Activated CD8-positive, alpha-beta memory T cell treated with anti-CD3 and anti-CD28 coated beads, Interleukin-2, amount 10 ng/mL, durations not matched to agents 7 days and 5 days (primary cell): ENCODE data around the gene STARD6. TPM values are rescaled to one million over a fixed set of nuclear protein-coding genes. Genes with fewer than 3 reads are reported as not detected.
"Not testable (repeated sequence)": the region's sequence is repeated elsewhere in the genome, so short reads cannot be mapped to it uniquely, and the experiment has no call there.

Experiments used
- ATAC-seq: fragments of 150-1000 bp; cut with Tn5 transposase; one replicate; pipeline ENCODE4 v1.10.0; 2021; ENCODE audit warnings: moderate library complexity
- CTCF ChIA-PET: fragments of 350-600 bp; sonication (Branson Sonifier 250); formaldehyde crosslinking; loops from one replicate; lab custom pipeline; 2021; ENCODE audit warnings: antibody characterized with exemption; lab: Charles Lee
- DNase-seq: peaks from one replicate; pipeline ENCODE4 v3.0.0-alpha.2; 2020
- H3K27ac Mint-ChIP-seq: one replicate; pipeline ENCODE4 v1.8.0; 2021; ENCODE audit warnings: mild to moderate bottlenecking, mixed read lengths
- H3K27me3 Mint-ChIP-seq: one replicate; pipeline ENCODE4 v1.8.0; 2021; ENCODE audit warnings: mixed read lengths
- H3K36me3 Mint-ChIP-seq: one replicate; pipeline ENCODE4 v1.8.0; 2021; ENCODE audit warnings: mild to moderate bottlenecking, mixed read lengths
- H3K4me1 Mint-ChIP-seq: one replicate; pipeline ENCODE4 v1.8.0; 2021; ENCODE audit warnings: mixed read lengths
- H3K4me3 Mint-ChIP-seq: one replicate; pipeline ENCODE4 v1.8.0; 2021; ENCODE audit warnings: mild to moderate bottlenecking, moderate library complexity, mixed read lengths
- H3K9me3 Mint-ChIP-seq: one replicate; pipeline ENCODE4 v1.8.0; 2022; ENCODE audit warnings: low read depth, mixed read lengths
- total RNA-seq, 2 experiments: library from RNA; stranded (reverse); gene quantifications; one replicate each; pipeline ENCODE4 v1.2.3, GENCODE V29; 2021

Gene STARD6
- total RNA-seq, 2 experiments from 2014 or later: 0.20 to 0.61 TPM

- Mint-ChIP-seq H3K27me3 (peaks cover 7% of the 10 kb centered on the region), H3K9me3 (no peaks in the 10 kb centered on the region), H3K36me3 (no peaks in the 10 kb centered on the region), H3K4me1 (peaks cover 4% of the 10 kb centered on the region), H3K27ac (no peak overlapping the region), H3K4me3 (no peak overlapping the region)
- CTCF ChIA-PET: no interaction called here
- ATAC-seq: no peak
- no peak for DNase-seq
Observed at GRCh38 chr18:54323970-54324369, 33.7 kb downstream of the STARD6 start.

GRCh38 chr18:54323561-54323960 is 34.1 kb downstream of the STARD6 start:
- Mint-ChIP-seq H3K36me3 (no peaks in the 10 kb centered on the region), H3K9me3 (no peaks in the 10 kb centered on the region), H3K27ac (no peak overlapping the region), H3K4me3 (no peak overlapping the region), H3K27me3 (peaks cover 8% of the 10 kb centered on the region), H3K4me1 (peaks cover 4% of the 10 kb centered on the region)
- ATAC-seq: no peak
- CTCF ChIA-PET: no interaction called here
- no peak for DNase-seq

GRCh38 chr18:54316071-54316820 is 41.4 kb downstream of the STARD6 start:
- peaks cover 24% of the 10 kb centered on the region for H3K27me3 Mint-ChIP-seq
- CTCF ChIA-PET: no interaction called here
- no peaks in the 10 kb centered on the region for H3K9me3 Mint-ChIP-seq
- H3K4me3 Mint-ChIP-seq: no peak overlapping the region
- H3K4me1 Mint-ChIP-seq: peaks cover 4% of the 10 kb centered on the region
- ATAC-seq: no peak
- DNase-seq: no peak
- no peak overlapping the region for H3K27ac Mint-ChIP-seq
- H3K36me3 Mint-ChIP-seq: no peaks in the 10 kb centered on the region

- CTCF ChIA-PET, H3K27ac Mint-ChIP-seq: not testable (repeated sequence)
- peaks cover 14% of the 10 kb centered on the region for H3K27me3 Mint-ChIP-seq
Observed at GRCh38 chr18:54309564-54309963, 48.1 kb downstream of the STARD6 start.

GRCh38 chr18:54303408-54303807 is 54.2 kb downstream of the STARD6 start:
- Mint-ChIP-seq H3K27ac (no peak overlapping the region), H3K4me1 (peaks cover 9% of the 10 kb centered on the region), H3K9me3 (no peaks in the 10 kb centered on the region), H3K36me3 (peaks cover 4% of the 10 kb centered on the region), H3K27me3 (peaks cover 7% of the 10 kb centered on the region), H3K4me3 (no peak overlapping the region)
- CTCF ChIA-PET: no interaction called here
- DNase-seq (no peak), ATAC-seq (no peak)

More at GRCh38 chr18:54309564-54309963, 48.1 kb downstream of the STARD6 start:
- H3K36me3 Mint-ChIP-seq, ATAC-seq, H3K4me3 Mint-ChIP-seq, H3K4me1 Mint-ChIP-seq, DNase-seq, H3K9me3 Mint-ChIP-seq: not testable (repeated sequence)

- DNase-seq, H3K9me3 Mint-ChIP-seq, CTCF ChIA-PET, H3K4me1 Mint-ChIP-seq, H3K27ac Mint-ChIP-seq, ATAC-seq, H3K27me3 Mint-ChIP-seq, H3K4me3 Mint-ChIP-seq: not testable (repeated sequence)
- H3K36me3 Mint-ChIP-seq: peaks cover 16% of the 10 kb centered on the region
Observed at GRCh38 chr18:54298991-54299390, 58.7 kb downstream of the STARD6 start.

- H3K27me3 Mint-ChIP-seq: no peaks in the 10 kb centered on the region
- H3K9me3 Mint-ChIP-seq: no peaks in the 10 kb centered on the region
Observed at GRCh38 chr18:54296062-54296461, 61.6 kb downstream of the STARD6 start.

GRCh38 chr18:54294274-54294673 is 63.4 kb downstream of the STARD6 start:
- H3K9me3 Mint-ChIP-seq: peaks cover 3% of the 10 kb centered on the region
- ATAC-seq (no peak), DNase-seq (no peak)
- H3K27me3 Mint-ChIP-seq: no peaks in the 10 kb centered on the region
- H3K36me3 Mint-ChIP-seq: peaks cover 31% of the 10 kb centered on the region
- no peak overlapping the region for H3K4me3 Mint-ChIP-seq
- CTCF ChIA-PET: no interaction called here
- no peak overlapping the region for H3K27ac Mint-ChIP-seq
- H3K4me1 Mint-ChIP-seq: no peaks in the 10 kb centered on the region

More at GRCh38 chr18:54296062-54296461, 61.6 kb downstream of the STARD6 start:
- Mint-ChIP-seq H3K27ac (no peak overlapping the region), H3K4me3 (no peak overlapping the region), H3K4me1 (no peaks in the 10 kb centered on the region), H3K36me3 (peaks cover 23% of the 10 kb centered on the region)
- CTCF ChIA-PET: interaction anchor here (1.5 kb wide), 1 partner anchor 19 kb away, joined by 3 read pairs; no protein-coding TSS in a partner anchor
- DNase-seq: no peak
- ATAC-seq: no peak

GRCh38 chr18:54284981-54285785 is 72.5 kb downstream of the STARD6 start:
- H3K36me3 Mint-ChIP-seq: peaks cover 52% of the 10 kb centered on the region
- no peaks in the 10 kb centered on the region for H3K27me3 Mint-ChIP-seq
- peak overlapping the region; percentile 29 for H3K4me3 Mint-ChIP-seq
- peaks cover 29% of the 10 kb centered on the region for H3K4me1 Mint-ChIP-seq
- no peaks in the 10 kb centered on the region for H3K9me3 Mint-ChIP-seq
- ATAC-seq: peak; percentile 100
- peak overlapping the region; percentile 85 for H3K27ac Mint-ChIP-seq
- DNase-seq: peak; percentile 92
- CTCF ChIA-PET: interaction anchor here (0.8 to 2.9 kb wide), 2 partner anchors 13 to 16 kb away, joined by 3 to 20 read pairs; partner anchors contain the start of gene POLI

GRCh38 chr18:54284535-54284934 is 73.1 kb downstream of the STARD6 start:
- no peaks in the 10 kb centered on the region for H3K9me3 Mint-ChIP-seq
- peak overlapping the region; percentile 29 for H3K4me3 Mint-ChIP-seq
- H3K4me1 Mint-ChIP-seq: peaks cover 32% of the 10 kb centered on the region
- CTCF ChIA-PET: interaction anchor here (0.8 to 2.9 kb wide), 2 partner anchors 13 to 15 kb away, joined by 3 to 20 read pairs; partner anchors contain the start of gene POLI
- H3K27ac Mint-ChIP-seq: peak overlapping the region; percentile 85
- ATAC-seq: peak; percentile 29
- peaks cover 51% of the 10 kb centered on the region for H3K36me3 Mint-ChIP-seq
- no peak for DNase-seq
- H3K27me3 Mint-ChIP-seq: no peaks in the 10 kb centered on the region

- H3K27me3 Mint-ChIP-seq: no peaks in the 10 kb centered on the region
- H3K4me3 Mint-ChIP-seq: no peak overlapping the region
- CTCF ChIA-PET: interaction anchor here (1.7 kb wide), 1 partner anchor 11 kb away, joined by 5 read pairs; the partner anchor contains the start of gene POLI
- no peak overlapping the region for H3K27ac Mint-ChIP-seq
- peaks cover 45% of the 10 kb centered on the region for H3K36me3 Mint-ChIP-seq
- H3K9me3 Mint-ChIP-seq: no peaks in the 10 kb centered on the region
- ATAC-seq (no peak), DNase-seq (no peak)
- peaks cover 27% of the 10 kb centered on the region for H3K4me1 Mint-ChIP-seq
Observed at GRCh38 chr18:54280220-54280569, 77.5 kb downstream of the STARD6 start.

- Mint-ChIP-seq H3K36me3 (peaks cover 43% of the 10 kb centered on the region), H3K27me3 (no peaks in the 10 kb centered on the region), H3K4me3 (no peak overlapping the region), H3K4me1 (peaks cover 26% of the 10 kb centered on the region), H3K27ac (no peak overlapping the region), H3K9me3 (no peaks in the 10 kb centered on the region)
- CTCF ChIA-PET: interaction anchor here (1.7 kb wide), 1 partner anchor 10 kb away, joined by 5 read pairs; the partner anchor contains the start of gene POLI
- DNase-seq: no peak
- no peak for ATAC-seq
Observed at GRCh38 chr18:54279477-54280219, 78.0 kb downstream of the STARD6 start.

- Mint-ChIP-seq H3K9me3 (no peaks in the 10 kb centered on the region), H3K27ac (no peak overlapping the region), H3K4me3 (no peak overlapping the region), H3K27me3 (no peaks in the 10 kb centered on the region), H3K4me1 (peaks cover 17% of the 10 kb centered on the region), H3K36me3 (peaks cover 36% of the 10 kb centered on the region)
- no peak for DNase-seq
- ATAC-seq: no peak
- CTCF ChIA-PET: interaction anchor here (1.7 kb wide), 1 partner anchor 9 kb away, joined by 5 read pairs; the partner anchor contains the start of gene POLI
Observed at GRCh38 chr18:54278615-54279014, 79.0 kb downstream of the STARD6 start.
